ENCODE results near the gene GLB1L. TPM values are rescaled to one million over a fixed set of nuclear protein-coding genes. Genes with fewer than 3 reads are reported as not detected.

Gene GLB1L
- total RNA-seq, 2 experiments from 2014 or later = 4.8 to 4.9 TPM

DNA sequence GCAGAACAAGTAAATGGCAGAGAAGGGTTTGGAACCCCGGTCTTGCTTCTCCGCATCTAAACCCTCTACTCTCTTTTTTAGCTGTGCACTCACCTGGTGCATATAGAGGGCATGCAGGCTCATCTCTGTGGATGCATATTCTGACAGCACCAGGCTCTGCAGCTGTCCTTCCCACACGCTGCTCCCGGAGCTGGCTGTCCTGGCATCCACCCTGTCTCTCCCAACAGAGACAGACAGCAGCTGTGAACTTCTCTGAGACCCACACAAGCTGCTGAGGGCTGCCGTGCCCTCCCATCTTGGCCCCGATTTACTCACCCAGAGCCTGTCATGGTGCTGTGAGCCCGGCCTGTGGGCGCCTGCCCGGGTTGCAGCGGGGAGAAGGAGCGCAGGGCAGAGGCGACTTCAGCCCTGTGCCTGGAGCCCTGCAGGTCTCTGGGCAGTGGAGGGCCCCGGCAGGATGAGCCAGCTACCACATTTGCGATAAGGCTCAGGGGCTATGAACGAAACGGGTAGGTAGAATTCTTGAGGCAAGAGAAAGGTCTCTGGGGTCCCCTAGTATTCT lies 23.2 kb downstream of the GLB1L start:
- H3K36me3 Mint-ChIP-seq = peaks cover 51% of the 10 kb centered on the region
- no peaks in the 10 kb centered on the region for H3K27me3 Mint-ChIP-seq
- DNase-seq = no peak
- H3K4me3 Mint-ChIP-seq = no peak overlapping the region
- intact Hi-C loops (cut with micrococcal nuclease) = no loop called here
- CTCF ChIA-PET = interaction anchor here (1.1 kb wide), 1 partner anchor 49 kb away, joined by 3 read pairs; no protein-coding TSS in a partner anchor
- peaks cover 17% of the 10 kb centered on the region for H3K4me1 Mint-ChIP-seq (ENCODE audit: low read depth)
- H3K27ac Mint-ChIP-seq = no peak overlapping the region
- no peaks in the 10 kb centered on the region for H3K9me3 Mint-ChIP-seq
- POLR2A ChIA-PET = interaction anchor here (1.0 kb wide), 1 partner anchor 73 kb away, joined by 3 read pairs; no protein-coding TSS in a partner anchor

DNA sequence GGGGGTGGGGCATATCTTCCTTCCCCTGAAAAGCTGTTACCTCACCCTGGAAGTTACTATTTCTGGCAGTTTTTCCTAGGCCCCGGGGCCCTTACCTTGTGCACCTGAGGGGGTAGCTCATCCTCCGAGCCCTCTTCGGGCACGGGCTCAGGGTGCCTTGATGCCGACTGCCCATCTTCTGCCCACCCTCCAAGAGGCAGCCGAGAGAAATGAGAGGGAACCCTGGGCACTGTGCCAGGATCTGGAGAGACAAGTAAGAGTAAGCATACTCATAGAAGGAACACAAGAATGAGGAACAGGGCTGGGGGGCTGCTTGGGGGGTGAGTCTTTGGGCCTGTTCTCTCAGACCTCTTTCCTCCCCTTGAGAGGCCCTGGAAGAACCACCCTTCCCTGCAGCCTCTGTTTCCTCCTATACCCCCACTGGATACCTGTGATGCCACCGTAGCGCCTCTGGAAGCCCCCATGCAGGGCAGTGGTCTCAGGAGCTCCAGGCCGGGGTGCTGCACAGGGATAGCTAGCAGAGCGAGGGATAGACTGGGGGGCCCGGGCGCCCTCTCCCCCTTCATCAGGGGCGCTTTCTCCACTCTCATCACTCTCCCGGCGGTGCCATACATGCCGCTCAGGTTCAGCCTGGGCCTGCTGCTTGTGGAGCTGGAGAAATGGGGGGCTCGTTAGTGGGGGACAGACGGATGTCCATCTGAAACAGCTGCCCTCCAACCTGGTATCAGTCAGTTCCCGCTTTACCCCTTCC lies 24.4 kb downstream of the GLB1L start:
- Mint-ChIP-seq H3K27me3 (no peaks in the 10 kb centered on the region), H3K27ac (no peak overlapping the region), H3K4me1 (ENCODE audit: low read depth) (peaks cover 19% of the 10 kb centered on the region), H3K4me3 (no peak overlapping the region), H3K36me3 (peaks cover 51% of the 10 kb centered on the region), H3K9me3 (no peaks in the 10 kb centered on the region)
- ChIA-PET CTCF (interaction anchor here (1.1 to 3.0 kb wide), 3 partner anchors 9 to 78 kb away, joined by 3 to 11 read pairs (median 3); partner anchors contain the start of genes ANKZF1 and ATG9A), POLR2A (interaction anchor here (1.0 to 3.5 kb wide), 3 partner anchors 9 to 74 kb away, joined by 3 to 15 read pairs (median 4); partner anchors contain the start of genes ANKZF1, ATG9A, TUBA4A and TUBA4B)
- intact Hi-C loops (cut with micrococcal nuclease) = no loop called here
- no peak for DNase-seq

DNA sequence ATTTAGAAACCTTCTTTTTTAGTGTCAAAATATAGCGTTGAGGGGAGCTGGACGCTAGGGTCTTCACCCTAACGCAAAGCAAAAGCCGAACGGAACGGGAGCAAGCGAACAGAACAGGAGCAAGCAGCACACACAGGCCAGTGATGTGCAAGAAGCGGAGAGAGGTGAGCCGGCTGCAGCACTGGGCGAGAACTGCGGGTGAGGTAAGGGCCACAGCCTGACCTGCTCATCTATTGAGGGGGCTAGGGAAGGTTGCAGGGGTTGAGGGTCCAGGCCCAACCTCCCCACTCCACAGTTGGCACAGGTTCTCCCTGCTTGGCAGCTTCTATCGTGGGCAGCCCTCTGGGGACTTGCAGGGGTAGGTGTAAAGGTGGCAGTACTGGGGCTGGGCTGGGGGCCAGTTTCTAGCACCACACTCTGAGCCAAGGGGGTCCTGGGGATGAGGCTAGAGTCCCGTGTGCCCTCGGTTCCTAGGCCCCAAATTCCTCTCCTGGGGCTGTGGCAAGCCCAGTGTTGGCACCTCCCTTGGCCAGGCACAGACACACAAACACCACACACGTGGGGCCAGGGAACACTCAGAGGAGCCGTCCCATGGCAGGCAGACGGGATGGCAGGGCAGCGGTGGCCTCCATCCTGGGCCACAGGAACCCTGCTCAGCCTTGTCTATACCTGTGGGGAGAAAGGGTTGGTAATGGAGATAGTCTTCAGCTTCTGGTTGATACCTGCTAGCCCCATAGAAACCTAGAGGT lies 25.3 kb downstream of the GLB1L start:
- Mint-ChIP-seq H3K9me3 (no peaks in the 10 kb centered on the region), H3K36me3 (peaks cover 44% of the 10 kb centered on the region), H3K27ac (no peak overlapping the region), H3K4me1 (ENCODE audit: low read depth) (peaks cover 19% of the 10 kb centered on the region), H3K27me3 (no peaks in the 10 kb centered on the region), H3K4me3 (no peak overlapping the region)
- no peak for DNase-seq
- POLR2A ChIA-PET = interaction anchor here (0.8 to 3.5 kb wide), 7 partner anchors 9 to 75 kb away, joined by 3 to 33 read pairs (median 13); partner anchors contain the start of genes ANKZF1, ATG9A, TUBA4A and TUBA4B
- CTCF ChIA-PET = interaction anchor here (1.2 to 3.0 kb wide), 4 partner anchors 10 to 79 kb away, joined by 5 to 16 read pairs (median 8); partner anchors contain the start of genes ANKZF1 and ATG9A
- intact Hi-C loops (cut with micrococcal nuclease) = loop anchor here (1.0 kb wide), 1 partner anchor 9 kb away; the partner anchor contains the start of genes ANKZF1 and ATG9A

DNA sequence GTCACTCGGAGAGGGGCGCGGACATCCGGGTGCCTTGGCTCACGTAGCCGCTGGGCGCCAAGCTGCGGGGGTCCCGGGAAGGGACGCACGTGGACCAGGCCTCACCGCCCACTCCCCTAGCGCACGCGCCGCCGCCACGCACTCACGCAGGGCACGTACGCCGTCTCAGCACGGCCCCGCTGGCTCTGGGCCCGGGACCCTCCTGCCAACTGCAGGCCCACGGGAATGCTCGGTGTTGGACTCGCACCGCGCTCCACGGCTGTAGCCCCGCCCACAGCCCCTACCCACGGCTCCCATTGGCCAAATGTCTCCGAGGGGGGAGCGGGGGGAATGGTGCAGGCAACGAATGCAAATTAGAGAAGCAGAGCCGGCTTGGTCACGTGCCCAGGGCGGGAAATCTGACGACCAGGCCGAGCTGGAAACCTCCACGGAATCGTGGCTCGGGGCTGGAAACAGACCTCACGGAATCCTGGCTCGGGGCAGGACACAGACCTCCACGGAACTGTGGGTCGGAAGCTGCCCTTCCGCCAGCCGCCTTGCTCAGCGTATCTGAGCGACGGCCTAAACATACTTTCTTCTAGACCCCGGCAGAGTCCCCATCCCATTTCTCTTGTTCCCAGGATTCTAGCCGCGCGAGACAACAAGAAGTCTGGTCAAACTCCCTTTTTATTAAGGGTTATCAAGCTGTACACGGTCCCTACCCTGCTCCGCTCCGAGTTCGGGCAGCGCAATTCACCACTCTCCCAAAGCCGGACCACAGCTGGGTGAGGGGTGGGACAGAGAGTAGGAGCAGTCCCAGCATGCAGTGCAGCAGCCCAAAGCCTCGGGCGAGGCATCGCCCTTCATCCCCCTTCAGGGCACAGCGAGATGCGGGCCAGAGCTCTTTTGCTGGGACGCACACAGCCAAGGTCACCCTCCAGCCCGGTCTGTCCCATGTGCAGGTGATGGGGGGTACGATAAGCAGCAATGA lies 26.2 kb downstream of the GLB1L start, which contains the start of gene ABCB6:
Gene ABCB6 (minus strand): TSS at position 227 of the 970 bp plus-strand sequence. CDS start 285 bp downstream, outside the sequence.
- Mint-ChIP-seq H3K27ac (peak within 1 kb of the TSS; percentile 69), H3K9me3 (no peaks in the 10 kb centered on the region), H3K4me3 (peak within 1 kb of the TSS; percentile 80), H3K36me3 (peaks cover 42% of the 10 kb centered on the region), H3K4me1 (ENCODE audit: low read depth) (peaks cover 19% of the 10 kb centered on the region), H3K27me3 (no peaks in the 10 kb centered on the region)
- DNase-seq = peak; percentile 92
- CTCF ChIA-PET = interaction anchor here (0.9 to 3.0 kb wide), 6 partner anchors 11 to 80 kb away, joined by 5 to 16 read pairs (median 6); partner anchors contain the start of genes ANKZF1, ATG9A and CNPPD1
- intact Hi-C loops (cut with micrococcal nuclease) = loop anchor here (1.0 kb wide), 4 partner anchors 10 to 60 kb away; partner anchors contain the start of genes ANKZF1, ATG9A, DNAJB2 and TUBA4A
- POLR2A ChIA-PET = interaction anchor here (0.8 to 3.5 kb wide), 11 partner anchors 8 to 76 kb away, joined by 3 to 33 read pairs (median 4); partner anchors contain the start of genes ANKZF1, ATG9A, CNPPD1 and TUBA4A

DNA sequence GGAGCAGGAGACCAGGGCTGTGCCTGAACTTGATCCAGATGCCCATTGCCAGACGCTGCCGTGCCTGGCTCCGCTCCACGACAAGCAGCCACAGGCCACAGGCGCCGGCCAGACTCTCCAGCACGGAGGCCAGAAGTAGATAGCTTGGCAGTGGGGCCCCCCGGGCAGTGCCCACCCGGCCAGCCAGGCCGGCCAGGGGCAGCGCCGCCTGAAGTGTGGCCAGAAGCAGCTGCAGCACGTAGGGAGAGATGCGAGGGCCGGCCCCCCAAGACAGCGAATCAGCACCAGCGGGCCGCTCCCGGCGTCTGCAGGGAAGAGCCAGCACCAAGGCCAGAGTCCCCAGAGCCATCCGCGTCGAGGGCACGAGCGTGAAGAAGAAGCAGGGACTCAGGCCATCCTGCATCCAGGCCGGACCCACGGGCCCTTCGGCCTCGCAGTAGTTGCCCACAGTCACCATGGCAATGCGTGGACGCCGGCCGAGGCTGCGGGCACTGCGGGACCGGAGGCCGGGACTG lies 27.0 kb downstream of the GLB1L start:
- Mint-ChIP-seq H3K27ac (peak overlapping the region; percentile 69), H3K4me1 (ENCODE audit: low read depth) (peaks cover 19% of the 10 kb centered on the region), H3K4me3 (peak overlapping the region; percentile 80), H3K36me3 (peaks cover 35% of the 10 kb centered on the region), H3K27me3 (no peaks in the 10 kb centered on the region), H3K9me3 (no peaks in the 10 kb centered on the region)
- POLR2A ChIA-PET = interaction anchor here (0.6 to 3.5 kb wide), 10 partner anchors 9 to 280 kb away, joined by 3 to 33 read pairs (median 7); partner anchors contain the start of genes ANKZF1, ATG9A, CNPPD1 and GMPPA
- intact Hi-C loops (cut with micrococcal nuclease) = loop anchor here (1.0 kb wide), 3 partner anchors 11 to 61 kb away; partner anchors contain the start of genes DNAJB2, TUBA4A and TUBA4B
- CTCF ChIA-PET = interaction anchor here (0.9 to 3.0 kb wide), 6 partner anchors 12 to 223 kb away, joined by 5 to 16 read pairs (median 6); partner anchors contain the start of genes ANKZF1, ATG9A, CNPPD1 and ZFAND2B
- DNase-seq = peak; percentile 47

DNA sequence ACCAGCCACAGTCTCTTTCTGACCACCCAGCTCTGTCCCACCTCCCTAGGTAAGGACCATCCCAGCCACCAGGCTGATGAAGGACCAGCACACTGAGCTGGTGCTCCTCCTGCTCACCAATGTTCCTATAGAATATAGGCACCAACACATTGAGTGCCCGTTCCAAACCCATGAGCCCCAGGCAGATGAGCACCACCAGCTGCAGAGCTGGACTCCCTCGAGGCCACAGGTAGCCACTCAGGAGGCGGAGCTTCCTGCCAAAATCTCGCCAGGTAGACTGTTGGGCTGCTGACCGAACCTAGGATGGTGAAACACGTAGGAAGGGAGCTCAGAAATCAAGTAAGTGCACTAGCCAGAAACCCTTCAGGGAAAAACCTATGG lies 28.7 kb downstream of the GLB1L start:
- Mint-ChIP-seq H3K4me1 (ENCODE audit: low read depth) (peaks cover 21% of the 10 kb centered on the region), H3K27me3 (no peaks in the 10 kb centered on the region), H3K4me3 (no peak overlapping the region), H3K9me3 (no peaks in the 10 kb centered on the region), H3K27ac (peak overlapping the region; percentile 49), H3K36me3 (peaks cover 34% of the 10 kb centered on the region)
- CTCF ChIA-PET = interaction anchor here (0.7 to 2.4 kb wide), 6 partner anchors 46 to 236 kb away, joined by 3 to 8 read pairs (median 3); partner anchors contain the start of genes DNAJB2 and SLC23A3
- intact Hi-C loops (cut with micrococcal nuclease) = no loop called here
- POLR2A ChIA-PET = interaction anchor here (0.8 to 1.3 kb wide), 4 partner anchors 9 to 61 kb away, joined by 3 to 4 read pairs (median 4); partner anchors contain the start of genes CNPPD1, TUBA4A and TUBA4B
- no peak for DNase-seq

DNA sequence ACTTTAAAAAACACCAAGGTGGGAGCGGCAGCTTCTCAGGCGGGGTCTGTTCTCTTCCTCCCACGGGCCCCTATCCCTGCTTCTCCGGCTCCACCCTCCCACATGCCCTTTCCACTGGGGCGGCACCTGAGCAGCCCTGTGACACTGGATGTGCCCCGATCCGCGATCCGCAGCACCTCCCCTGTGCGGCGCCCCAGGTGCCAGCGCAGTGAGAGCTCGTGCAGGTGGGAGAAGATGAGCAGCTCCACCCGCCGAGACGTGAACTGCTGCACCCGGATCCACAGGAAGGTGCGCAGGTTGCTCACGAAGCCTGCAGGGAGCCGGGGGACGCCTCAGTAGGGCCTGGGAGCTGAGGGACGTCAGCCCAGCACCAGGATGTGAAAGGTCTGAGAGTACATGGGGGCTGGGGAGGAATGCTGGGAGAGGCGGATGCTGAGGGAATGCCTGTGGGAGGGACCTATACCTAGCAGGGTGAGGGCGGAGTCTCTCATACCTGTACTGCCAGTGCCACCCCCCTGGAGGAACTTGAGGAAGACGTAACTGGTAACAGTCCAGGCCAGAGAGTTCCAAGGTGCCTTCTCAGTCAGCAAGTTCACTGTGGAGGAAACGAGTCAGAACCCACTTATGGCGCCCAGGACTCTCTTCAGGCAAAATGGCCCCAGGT lies 29.2 kb downstream of the GLB1L start:
- Mint-ChIP-seq H3K36me3 (peaks cover 32% of the 10 kb centered on the region), H3K4me1 (ENCODE audit: low read depth) (peaks cover 26% of the 10 kb centered on the region), H3K27ac (no peak overlapping the region), H3K4me3 (no peak overlapping the region), H3K27me3 (no peaks in the 10 kb centered on the region), H3K9me3 (no peaks in the 10 kb centered on the region)
- CTCF ChIA-PET = interaction anchor here (0.6 to 2.4 kb wide), 5 partner anchors 46 to 324 kb away, joined by 3 to 8 read pairs (median 3); partner anchors contain the start of genes DNAJB2 and SLC23A3
- POLR2A ChIA-PET = interaction anchor here (0.8 to 1.3 kb wide), 4 partner anchors 8 to 62 kb away, joined by 3 to 4 read pairs (median 4); partner anchors contain the start of genes CNPPD1, TUBA4A and TUBA4B
- intact Hi-C loops (cut with micrococcal nuclease) = no loop called here
- no peak for DNase-seq

DNA sequence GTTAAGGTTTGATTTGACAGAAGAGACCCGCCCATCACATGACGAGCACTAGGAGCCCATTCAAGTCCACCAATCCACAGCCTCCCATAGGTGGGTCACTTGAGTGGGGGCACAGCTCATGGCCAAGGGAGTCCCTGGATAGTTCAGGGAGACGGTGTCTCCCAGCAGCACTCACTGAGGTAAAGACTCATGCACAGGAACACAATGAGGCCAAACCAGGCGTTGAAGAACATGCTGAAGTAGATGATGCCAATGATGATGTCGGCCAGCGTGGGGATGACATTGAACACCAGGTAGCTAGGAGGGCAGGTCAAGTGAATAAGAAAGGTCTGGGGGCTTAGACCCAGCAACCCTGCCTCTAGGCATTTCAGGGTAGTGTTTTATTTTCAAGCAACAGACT lies 30.5 kb downstream of the GLB1L start:
- CTCF ChIA-PET = no interaction called here
- no peak overlapping the region for H3K4me3 Mint-ChIP-seq
- no peak for DNase-seq
- H3K4me1 Mint-ChIP-seq (ENCODE audit: low read depth) = peaks cover 28% of the 10 kb centered on the region
- no peaks in the 10 kb centered on the region for H3K27me3 Mint-ChIP-seq
- no peaks in the 10 kb centered on the region for H3K9me3 Mint-ChIP-seq
- H3K27ac Mint-ChIP-seq = no peak overlapping the region
- H3K36me3 Mint-ChIP-seq = peaks cover 23% of the 10 kb centered on the region
- intact Hi-C loops (cut with micrococcal nuclease) = no loop called here
- POLR2A ChIA-PET = no interaction called here

DNA sequence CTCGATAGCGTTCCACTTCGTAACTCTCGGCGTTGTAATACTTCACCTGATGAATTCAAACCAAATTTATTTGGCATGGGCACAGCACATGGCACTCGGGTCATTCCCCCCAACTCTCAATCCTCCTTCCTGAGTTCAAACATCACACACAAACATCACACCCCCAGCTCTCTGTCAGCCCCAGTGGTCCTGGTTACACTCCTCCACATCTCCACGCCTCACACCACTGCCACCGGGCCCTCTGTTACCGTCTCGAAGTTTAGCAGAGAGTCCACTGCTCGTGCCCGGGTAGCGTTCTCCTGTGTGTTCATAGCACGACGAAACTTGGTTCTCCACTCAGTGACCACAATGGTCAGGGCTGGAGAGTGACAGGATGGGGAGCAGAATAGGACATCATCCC lies 31.1 kb downstream of the GLB1L start:
- Mint-ChIP-seq H3K27ac (no peak overlapping the region), H3K4me1 (ENCODE audit: low read depth) (peaks cover 25% of the 10 kb centered on the region), H3K4me3 (no peak overlapping the region), H3K9me3 (no peaks in the 10 kb centered on the region), H3K36me3 (peaks cover 21% of the 10 kb centered on the region), H3K27me3 (no peaks in the 10 kb centered on the region)
- ChIA-PET POLR2A (no interaction called here), CTCF (interaction anchor here (1.5 kb wide), 1 partner anchor 54 kb away, joined by 4 read pairs; the partner anchor contains the start of gene NHEJ1)
- intact Hi-C loops (cut with micrococcal nuclease) = no loop called here
- DNase-seq = no peak
